GM10266 (cell line): ENCODE measurements around the gene NKX6-2.
"Not testable (repeated sequence)": the region's sequence is repeated elsewhere in the genome, so short reads cannot be mapped to it uniquely, and the experiment has no call there.

Experiments
- DNase-seq: peaks from one replicate; pipeline ENCODE4 v3.0.0; 2012; ENCODE audit errors: extremely low spot score
- TF ChIP-seq, protein P1 (sequence below): IDR thresholded peaks from 2 replicates; pipeline ENCODE4 v1.5.1; 2012; ENCODE audit warnings: mild to moderate bottlenecking, low read depth; ENCODE audit not compliant: control insufficient read depth, insufficient read depth; ENCODE audit errors: missing control alignments

NKX6-2 gene

DNA sequence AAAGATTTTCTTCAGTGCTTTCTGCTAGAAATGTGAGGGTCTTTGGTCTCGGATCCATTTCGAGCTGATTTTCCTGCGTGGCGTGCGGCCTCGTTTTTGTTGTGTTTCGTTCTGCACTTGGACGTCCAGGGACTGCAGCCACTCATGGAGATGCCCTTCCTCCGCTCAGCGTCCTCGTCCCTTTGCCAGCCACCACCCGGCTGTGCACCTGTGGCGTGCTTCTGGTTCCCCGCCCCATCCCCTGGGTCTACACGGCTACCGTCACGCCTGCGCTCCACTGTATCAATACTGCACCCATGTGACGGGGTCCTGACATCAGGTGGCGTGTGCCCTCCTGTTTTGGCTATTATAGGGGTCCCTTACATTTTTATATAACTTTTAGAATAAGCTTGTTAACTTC lies 42.7 kb upstream of the NKX6-2 start:
- TF ChIP-seq, protein P1, sequence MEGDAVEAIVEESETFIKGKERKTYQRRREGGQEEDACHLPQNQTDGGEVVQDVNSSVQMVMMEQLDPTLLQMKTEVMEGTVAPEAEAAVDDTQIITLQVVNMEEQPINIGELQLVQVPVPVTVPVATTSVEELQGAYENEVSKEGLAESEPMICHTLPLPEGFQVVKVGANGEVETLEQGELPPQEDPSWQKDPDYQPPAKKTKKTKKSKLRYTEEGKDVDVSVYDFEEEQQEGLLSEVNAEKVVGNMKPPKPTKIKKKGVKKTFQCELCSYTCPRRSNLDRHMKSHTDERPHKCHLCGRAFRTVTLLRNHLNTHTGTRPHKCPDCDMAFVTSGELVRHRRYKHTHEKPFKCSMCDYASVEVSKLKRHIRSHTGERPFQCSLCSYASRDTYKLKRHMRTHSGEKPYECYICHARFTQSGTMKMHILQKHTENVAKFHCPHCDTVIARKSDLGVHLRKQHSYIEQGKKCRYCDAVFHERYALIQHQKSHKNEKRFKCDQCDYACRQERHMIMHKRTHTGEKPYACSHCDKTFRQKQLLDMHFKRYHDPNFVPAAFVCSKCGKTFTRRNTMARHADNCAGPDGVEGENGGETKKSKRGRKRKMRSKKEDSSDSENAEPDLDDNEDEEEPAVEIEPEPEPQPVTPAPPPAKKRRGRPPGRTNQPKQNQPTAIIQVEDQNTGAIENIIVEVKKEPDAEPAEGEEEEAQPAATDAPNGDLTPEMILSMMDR = no peak
- no peak for DNase-seq

DNA sequence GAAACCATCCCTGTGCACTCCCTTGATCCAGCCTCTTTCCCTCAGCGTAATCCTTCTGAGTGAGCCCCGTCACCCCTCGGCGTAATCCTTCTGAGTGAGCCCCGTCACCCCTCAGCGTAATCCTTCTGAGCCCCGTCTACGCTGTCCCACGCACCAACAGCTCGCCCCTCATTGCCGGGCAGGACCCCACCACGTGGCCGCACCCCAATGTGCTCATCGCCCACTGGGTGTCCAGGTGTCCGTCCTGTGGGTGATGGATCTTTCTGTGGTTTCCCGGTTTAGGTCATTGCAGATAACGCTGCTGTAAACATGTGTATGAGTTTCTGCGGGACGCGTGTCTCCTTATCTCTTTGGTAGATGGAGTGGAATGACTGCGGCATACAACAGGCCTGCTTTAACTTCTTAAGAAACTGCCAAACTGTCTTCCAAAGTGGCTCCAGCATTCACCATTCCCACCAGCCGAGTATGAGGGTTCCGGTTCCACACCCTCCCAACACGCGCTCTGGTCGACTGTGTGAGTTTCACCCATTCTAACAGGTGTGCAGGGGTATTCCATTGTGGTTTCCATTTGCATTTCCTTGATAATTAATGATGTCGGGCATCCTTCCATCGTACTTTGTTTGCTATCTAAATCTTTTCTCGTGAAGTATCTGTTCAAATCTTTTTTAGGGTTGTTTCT lies 42.1 kb upstream of the NKX6-2 start:
- TF ChIP-seq, protein P1 = no peak
- DNase-seq = no peak

DNA sequence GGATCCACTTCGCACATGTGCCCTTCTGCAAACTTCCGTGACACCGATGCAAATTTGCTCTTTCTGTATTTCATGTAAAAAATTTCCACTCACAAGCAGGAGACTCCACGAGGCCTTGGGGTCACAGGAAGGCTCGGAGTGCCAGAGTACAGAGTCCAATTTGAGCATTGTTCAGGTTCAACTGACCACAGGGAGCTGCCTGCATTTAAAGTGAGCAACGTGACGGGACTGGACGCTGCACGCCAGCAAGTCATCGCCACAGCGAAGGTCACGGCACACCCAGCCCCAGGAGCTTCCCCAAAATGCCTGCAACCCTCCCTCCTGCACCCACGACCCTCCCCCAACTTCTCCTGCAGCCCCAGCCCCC lies 41.5 kb upstream of the NKX6-2 start:
- no peak for DNase-seq
- TF ChIP-seq, protein P1 = no peak

DNA sequence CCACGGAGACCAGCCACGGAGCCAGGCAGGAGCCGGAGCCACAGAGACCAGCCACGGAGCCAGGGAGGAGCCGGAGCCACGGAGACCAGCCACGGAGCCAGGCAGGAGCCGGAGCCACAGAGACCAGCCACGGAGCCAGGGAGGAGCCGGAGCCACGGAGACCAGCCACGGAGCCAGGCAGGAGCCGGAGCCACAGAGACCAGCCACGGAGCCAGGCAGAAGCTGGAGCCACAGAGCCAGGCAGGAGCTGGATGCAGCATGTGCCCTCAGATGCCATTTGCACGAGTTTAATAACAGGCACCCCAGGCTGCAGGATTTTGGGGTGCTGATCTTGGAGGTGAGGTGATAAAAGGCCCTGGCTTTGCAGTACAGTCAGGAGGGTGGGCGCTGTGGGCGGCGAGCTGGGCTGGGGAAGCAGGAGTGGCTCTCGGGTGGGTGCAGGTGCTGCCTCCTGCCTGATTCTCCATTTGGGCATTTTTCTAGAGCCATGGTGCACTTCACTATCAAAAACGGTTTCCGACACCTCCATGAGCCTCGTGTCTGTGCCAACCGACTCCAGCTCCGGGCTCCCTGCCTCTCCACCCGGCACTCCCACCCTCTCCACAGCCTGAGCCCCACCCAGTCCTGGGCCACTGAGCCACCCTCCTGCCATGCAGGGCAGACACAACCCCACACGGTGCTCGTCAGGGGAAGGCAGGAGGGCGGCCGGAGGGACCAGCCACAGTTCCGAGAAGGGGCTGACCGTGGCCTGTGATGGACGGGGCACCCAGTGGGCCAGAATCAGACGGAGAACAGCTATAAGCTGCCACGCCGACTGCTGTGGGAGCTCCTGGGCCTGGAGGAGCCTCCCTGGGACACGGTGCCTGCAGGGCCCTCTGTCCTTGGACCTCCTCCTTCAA lies 40.8 kb upstream of the NKX6-2 start:
- no peak for DNase-seq
- TF ChIP-seq, protein P1 = no peak

DNA sequence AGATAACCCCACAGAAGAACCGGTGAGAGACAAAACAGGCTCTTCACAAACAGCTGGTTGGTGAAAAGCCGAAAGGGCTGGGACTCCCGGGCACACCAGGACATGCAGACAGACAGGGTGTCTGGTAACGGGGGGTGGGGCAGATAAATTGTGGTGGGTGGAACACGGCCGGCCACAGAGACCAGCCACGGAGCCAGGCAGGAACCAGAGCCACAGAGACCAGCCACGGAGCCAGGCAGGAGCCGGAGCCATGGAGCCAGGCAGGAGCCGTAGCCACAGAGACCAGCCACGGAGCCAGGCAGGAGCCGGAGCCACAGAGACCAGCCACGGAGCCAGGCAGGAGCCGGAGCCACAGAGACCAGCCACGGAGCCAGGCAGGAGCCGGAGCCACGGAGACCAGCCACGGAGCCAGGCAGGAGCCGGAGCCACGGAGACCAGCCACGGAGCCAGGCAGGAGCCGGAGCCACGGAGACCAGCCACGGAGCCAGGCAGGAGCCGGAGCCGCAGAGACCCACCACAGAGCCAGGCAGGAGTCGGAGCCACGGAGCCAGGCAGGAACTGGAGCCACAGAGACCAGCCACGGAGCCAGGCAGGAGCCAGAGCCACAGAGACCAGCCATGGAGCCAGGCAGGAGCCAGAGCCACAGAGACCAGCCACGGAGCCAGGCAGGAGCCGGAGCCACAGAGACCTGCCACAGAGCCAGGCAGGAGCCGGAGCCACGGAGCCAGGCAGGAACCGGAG lies 40.0 kb upstream of the NKX6-2 start:
- not testable (repeated sequence) for DNase-seq

DNA sequence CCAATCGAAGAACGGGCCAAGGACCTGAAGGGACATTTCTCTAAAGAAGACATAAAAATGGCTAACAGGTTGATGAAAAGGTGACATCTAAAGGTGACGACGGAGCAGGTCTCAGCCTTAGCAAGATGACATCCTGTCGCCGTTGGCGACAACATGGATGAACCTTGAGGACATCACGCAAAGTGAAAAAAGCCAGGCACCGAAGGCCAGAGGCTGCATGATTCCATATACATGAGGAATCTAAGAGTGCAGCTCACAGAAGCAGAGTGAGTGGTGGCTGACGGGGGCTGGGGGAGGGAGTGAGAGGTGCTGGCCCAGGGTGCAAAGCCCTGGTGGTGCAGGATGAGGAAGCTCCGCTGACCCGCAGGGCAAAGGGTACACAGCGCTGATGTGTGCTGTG lies 34.1 kb upstream of the NKX6-2 start:
- TF ChIP-seq, protein P1 = no peak
- no peak for DNase-seq

GRCh38 chr10:132817701-132818211 lies 31.8 kb upstream of the NKX6-2 start:
- DNase-seq = no peak
- TF ChIP-seq, protein P1 = no peak
